Measurements from ENCODE around the gene GLYR1.

GLYR1 gene

DNA sequence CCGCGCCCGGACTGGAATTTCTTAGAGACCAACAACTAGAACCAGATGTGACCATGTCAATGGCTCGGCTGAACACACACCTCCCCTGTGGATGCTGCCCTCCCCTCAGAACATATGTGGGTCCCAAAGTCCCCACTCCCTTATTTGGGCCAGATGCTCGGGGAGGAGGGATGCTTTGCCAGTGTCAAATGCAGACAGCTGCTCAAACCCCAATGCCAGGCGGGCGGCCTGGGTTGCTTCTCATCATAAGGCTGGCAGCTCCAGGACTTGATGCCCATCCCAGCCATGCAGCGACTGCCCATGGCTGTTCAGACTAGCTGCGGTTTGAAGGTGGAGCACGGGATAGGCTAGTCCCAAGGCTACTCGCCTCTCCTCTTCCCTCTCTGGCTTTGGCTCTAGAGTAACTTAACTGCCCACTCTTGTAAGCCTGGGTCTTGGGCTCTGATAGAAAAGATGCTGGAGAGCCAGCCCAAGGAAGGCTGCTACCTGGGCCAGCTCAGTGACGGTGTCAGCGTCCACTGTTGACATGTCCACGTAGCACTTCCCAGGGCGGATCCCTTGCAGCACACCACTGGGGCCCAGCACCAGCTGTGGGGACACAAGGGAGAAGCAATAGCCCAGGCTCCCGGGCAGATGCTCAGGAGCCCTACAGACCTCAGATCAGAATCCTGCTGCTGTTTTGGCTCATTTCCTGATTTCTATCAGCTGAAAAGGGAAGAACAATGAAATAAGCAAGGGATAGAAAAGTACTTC, 33.7 kb downstream of the GLYR1 start:
- H3K27ac ChIP-seq: no peak overlapping the region
- H3K4me3 ChIP-seq (ENCODE audit: low read depth, low read length): no peak overlapping the region
- no peaks in the 10 kb centered on the region for H3K9me3 ChIP-seq (ENCODE audit: severe bottlenecking)
- no peak for DNase-seq
- H3K36me3 ChIP-seq: peaks cover 82% of the 10 kb centered on the region
- H3K27me3 ChIP-seq (ENCODE audit: insufficient read depth, low read depth, severe bottlenecking): no peaks in the 10 kb centered on the region
- TF ChIP-seq, protein P1, sequence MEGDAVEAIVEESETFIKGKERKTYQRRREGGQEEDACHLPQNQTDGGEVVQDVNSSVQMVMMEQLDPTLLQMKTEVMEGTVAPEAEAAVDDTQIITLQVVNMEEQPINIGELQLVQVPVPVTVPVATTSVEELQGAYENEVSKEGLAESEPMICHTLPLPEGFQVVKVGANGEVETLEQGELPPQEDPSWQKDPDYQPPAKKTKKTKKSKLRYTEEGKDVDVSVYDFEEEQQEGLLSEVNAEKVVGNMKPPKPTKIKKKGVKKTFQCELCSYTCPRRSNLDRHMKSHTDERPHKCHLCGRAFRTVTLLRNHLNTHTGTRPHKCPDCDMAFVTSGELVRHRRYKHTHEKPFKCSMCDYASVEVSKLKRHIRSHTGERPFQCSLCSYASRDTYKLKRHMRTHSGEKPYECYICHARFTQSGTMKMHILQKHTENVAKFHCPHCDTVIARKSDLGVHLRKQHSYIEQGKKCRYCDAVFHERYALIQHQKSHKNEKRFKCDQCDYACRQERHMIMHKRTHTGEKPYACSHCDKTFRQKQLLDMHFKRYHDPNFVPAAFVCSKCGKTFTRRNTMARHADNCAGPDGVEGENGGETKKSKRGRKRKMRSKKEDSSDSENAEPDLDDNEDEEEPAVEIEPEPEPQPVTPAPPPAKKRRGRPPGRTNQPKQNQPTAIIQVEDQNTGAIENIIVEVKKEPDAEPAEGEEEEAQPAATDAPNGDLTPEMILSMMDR (IDR thresholded peaks at IDR 0.05; ENCODE audit: low read depth, low read length): no peak

DNA sequence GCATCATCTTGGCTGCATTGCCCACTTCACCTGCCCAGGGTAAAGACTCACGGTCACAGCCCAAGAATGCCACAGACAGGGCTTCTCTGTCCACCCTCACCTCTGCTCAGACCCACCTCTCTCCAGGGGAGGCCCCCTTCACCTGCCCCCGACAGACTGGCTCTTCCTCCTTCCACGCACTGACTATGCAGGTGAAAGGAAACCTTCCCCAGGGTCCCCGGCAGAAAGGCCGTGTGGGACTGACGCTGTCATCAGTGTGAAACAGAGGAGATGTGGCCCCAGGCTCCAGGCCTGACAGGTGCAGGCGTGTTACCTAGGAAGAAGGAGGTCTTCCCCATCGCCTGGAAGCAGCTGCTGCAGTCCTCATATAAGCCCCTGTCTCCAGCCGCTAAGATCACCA, 35.3 kb downstream of the GLYR1 start:
- no peaks in the 10 kb centered on the region for H3K9me3 ChIP-seq (ENCODE audit: severe bottlenecking)
- TF ChIP-seq, protein P1 (IDR thresholded peaks at IDR 0.05; ENCODE audit: low read depth, low read length): no peak

DNA sequence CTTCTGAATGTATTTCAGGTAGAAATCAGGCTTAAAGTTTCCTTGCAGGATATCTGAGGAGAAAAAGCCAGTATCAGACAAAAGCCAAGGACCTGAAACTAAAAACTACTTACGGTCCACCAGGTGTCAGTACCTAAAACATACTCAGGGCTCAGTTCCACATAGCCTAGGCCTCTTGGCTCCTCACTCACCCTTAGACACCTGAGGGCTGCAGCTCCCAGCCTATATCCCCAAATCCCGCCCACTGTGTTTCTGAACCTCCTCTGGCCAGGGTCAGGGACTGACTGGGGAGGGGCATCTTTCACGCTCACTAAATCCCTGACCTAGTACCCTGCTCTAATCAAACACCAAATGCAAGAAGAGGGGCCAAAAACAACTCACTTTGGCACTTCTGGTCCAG, 35.8 kb downstream of the GLYR1 start:
- TF ChIP-seq, protein P1 (IDR thresholded peaks at IDR 0.05; ENCODE audit: low read depth, low read length): no peak
- no peak for DNase-seq
- Histone ChIP-seq H3K36me3 (peaks cover 80% of the 10 kb centered on the region), H3K4me3 (ENCODE audit: low read depth, low read length) (no peak overlapping the region), H3K9me3 (ENCODE audit: severe bottlenecking) (no peaks in the 10 kb centered on the region), H3K27ac (no peak overlapping the region), H3K27me3 (ENCODE audit: insufficient read depth, low read depth, severe bottlenecking) (no peaks in the 10 kb centered on the region)

More for the DNA sequence above, 35.3 kb downstream of the GLYR1 start:
- no peak for DNase-seq
- Histone ChIP-seq H3K36me3 (peaks cover 81% of the 10 kb centered on the region), H3K4me3 (ENCODE audit: low read depth, low read length) (no peak overlapping the region), H3K27ac (no peak overlapping the region), H3K27me3 (ENCODE audit: insufficient read depth, low read depth, severe bottlenecking) (no peaks in the 10 kb centered on the region)

DNA sequence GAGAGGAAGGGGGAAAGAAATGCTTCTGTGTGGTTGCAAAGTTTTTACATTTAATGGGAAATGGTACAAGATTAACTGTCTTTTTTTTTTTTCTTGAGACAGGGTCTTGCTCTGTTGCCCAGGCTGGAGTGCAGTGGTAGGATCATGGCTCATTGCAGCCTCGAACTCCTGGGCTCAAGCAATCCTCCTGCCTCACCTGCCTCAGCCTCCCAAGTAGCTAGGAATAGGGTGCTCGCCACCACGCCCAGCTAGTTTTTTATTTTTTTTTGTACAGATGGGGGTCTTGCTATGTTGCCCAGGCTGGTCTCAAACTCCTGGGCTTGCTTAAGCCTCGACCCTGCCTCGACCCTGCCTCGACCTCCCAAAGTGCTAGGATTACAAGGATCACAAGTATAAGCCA, 40.8 kb downstream of the GLYR1 start:
- Histone ChIP-seq H3K27me3 (ENCODE audit: insufficient read depth, low read depth, severe bottlenecking) (no peaks in the 10 kb centered on the region), H3K4me3 (ENCODE audit: low read depth, low read length) (no peak overlapping the region), H3K9me3 (ENCODE audit: severe bottlenecking) (no peaks in the 10 kb centered on the region), H3K27ac (no peak overlapping the region), H3K36me3 (peaks cover 67% of the 10 kb centered on the region)
- TF ChIP-seq, protein P1 (IDR thresholded peaks at IDR 0.05; ENCODE audit: low read depth, low read length): no peak
- DNase-seq: no peak

DNA sequence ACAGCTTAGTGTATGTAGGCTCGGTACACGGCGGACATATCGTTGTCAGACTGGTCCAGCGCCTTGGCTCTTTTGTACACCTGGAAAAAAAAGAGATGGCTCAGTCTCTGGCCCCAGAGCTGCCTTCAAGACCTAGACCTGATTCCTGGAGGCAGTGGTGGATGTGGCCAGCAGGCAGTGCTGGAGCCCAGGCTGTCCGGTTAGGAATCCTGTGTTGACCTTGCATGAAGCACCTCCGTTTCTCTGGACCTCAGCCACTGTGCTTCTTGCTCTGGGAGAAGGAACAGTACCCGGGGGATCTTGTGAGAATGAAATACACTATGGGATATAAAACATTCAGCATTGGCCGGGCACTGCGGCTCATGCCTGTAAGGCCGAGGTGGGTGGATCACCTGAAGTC, 41.9 kb downstream of the GLYR1 start:
- TF ChIP-seq, protein P1 (IDR thresholded peaks at IDR 0.05; ENCODE audit: low read depth, low read length): peak; percentile 22; the same call in 1 of the 2 replicates
- Histone ChIP-seq H3K27ac (peak overlapping the region; percentile 95), H3K9me3 (ENCODE audit: severe bottlenecking) (no peaks in the 10 kb centered on the region)

More for the DNA sequence above, 41.9 kb downstream of the GLYR1 start:
- peak; percentile 41 for DNase-seq
- H3K27me3 ChIP-seq (ENCODE audit: insufficient read depth, low read depth, severe bottlenecking): no peaks in the 10 kb centered on the region
- H3K36me3 ChIP-seq: peaks cover 66% of the 10 kb centered on the region
- no peak overlapping the region for H3K4me3 ChIP-seq (ENCODE audit: low read depth, low read length)
